ENCODE results near the gene SEC16A. TPM values are rescaled to one million over a fixed set of nuclear protein-coding genes. Genes with fewer than 3 reads are reported as not detected.

SEC16A gene
- total RNA-seq, 1 donor from 2014 or later: 85.0 TPM

DNA sequence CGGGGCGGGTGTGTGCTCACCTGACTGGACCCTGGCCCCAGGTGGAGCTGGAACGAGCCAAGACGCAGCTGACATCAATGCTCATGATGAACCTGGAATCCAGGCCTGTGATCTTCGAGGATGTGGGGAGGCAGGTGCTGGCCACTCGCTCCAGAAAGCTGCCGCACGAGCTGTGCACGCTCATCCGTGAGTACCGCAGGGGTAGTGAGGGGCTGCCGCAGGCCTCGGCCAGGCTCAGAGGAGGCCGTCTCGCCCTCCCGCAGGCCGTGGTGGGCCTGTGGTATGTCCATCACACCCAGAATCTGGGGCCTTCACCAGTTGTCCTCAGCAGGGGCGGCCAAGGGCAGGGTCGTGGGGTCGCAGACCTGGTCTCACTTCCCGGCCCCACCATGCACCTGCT is 61.0 kb downstream of the SEC16A start:
- Mint-ChIP-seq H3K4me3 (ENCODE audit: unreplicated experiment) (no peak overlapping the region), H3K4me1 (ENCODE audit: unreplicated experiment) (no peaks in the 10 kb centered on the region), H3K27me3 (ENCODE audit: unreplicated experiment) (no peaks in the 10 kb centered on the region), H3K36me3 (ENCODE audit: unreplicated experiment) (peaks cover 34% of the 10 kb centered on the region), H3K9me3 (ENCODE audit: unreplicated experiment) (no peaks in the 10 kb centered on the region), H3K27ac (ENCODE audit: unreplicated experiment) (no peak overlapping the region)
- TF ChIP-seq, protein P1, sequence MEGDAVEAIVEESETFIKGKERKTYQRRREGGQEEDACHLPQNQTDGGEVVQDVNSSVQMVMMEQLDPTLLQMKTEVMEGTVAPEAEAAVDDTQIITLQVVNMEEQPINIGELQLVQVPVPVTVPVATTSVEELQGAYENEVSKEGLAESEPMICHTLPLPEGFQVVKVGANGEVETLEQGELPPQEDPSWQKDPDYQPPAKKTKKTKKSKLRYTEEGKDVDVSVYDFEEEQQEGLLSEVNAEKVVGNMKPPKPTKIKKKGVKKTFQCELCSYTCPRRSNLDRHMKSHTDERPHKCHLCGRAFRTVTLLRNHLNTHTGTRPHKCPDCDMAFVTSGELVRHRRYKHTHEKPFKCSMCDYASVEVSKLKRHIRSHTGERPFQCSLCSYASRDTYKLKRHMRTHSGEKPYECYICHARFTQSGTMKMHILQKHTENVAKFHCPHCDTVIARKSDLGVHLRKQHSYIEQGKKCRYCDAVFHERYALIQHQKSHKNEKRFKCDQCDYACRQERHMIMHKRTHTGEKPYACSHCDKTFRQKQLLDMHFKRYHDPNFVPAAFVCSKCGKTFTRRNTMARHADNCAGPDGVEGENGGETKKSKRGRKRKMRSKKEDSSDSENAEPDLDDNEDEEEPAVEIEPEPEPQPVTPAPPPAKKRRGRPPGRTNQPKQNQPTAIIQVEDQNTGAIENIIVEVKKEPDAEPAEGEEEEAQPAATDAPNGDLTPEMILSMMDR (IDR thresholded peaks at IDR 0.05): no peak
- DNase-seq (ENCODE audit: extremely low spot score, unreplicated experiment): no peak

DNA sequence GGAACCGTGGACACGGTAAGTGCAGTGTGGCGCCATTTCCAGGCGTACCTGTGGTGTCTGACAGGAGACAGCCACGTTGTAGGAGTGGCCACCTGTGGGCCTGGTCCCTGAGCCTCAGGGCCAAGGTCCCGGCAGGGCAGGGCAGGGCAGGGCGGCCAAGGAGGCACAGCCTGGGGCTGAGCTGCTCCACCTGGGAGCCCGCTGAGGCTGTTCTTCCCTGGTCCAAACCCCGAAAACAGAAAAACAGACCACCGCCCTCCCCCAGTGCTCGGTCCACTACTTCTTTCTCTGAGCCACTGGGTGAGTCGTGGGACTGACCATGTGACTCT is 63.8 kb downstream of the SEC16A start:
- TF ChIP-seq, protein P1 (IDR thresholded peaks at IDR 0.05): no peak
- Mint-ChIP-seq H3K36me3 (ENCODE audit: unreplicated experiment) (peaks cover 39% of the 10 kb centered on the region), H3K4me1 (ENCODE audit: unreplicated experiment) (no peaks in the 10 kb centered on the region), H3K4me3 (ENCODE audit: unreplicated experiment) (no peak overlapping the region), H3K27ac (ENCODE audit: unreplicated experiment) (no peak overlapping the region), H3K9me3 (ENCODE audit: unreplicated experiment) (no peaks in the 10 kb centered on the region), H3K27me3 (ENCODE audit: unreplicated experiment) (no peaks in the 10 kb centered on the region)
- DNase-seq (ENCODE audit: extremely low spot score, unreplicated experiment): no peak

DNA sequence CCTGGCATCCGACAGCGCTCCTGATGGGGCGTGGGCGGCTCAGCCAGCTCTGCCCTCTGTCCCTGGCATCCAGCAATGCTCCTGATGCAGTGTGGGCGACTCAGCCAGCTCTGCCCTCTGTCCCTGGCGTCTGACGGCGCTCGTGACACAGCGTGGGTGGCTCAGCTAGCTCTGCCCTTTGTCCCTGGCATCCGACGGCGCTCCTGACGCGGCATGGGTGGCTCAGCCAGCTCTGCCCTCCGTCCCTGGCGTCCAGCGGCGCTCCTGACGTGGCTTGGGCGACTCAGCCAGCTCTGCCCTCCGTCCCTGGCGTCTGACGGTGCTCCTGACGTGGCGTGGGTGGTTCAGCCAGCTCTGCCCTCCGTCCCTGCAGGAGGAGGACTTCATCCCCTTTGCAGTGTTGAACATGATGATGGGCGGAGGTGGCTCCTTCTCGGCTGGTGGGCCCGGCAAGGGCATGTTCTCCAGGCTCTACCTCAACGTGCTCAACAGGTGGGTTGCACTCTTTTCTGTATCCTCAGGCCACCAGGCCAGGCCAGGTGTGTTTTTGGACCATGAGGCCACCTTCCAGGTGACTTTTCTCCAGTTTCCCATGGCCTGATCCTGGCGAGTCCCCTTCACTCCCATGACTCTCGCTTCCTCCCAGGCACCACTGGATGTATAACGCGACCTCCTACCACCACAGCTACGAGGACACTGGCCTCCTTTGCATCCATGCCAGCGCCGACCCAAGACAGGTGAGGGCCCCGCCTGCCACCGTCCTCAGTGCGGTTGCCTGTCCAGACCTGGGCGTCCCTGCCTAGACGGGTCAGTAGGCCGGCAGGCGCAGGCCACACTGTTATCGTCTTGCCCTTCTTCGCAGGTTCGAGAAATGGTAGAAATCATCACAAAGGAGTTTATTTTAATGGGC is 64.4 kb downstream of the SEC16A start:
- H3K4me1 Mint-ChIP-seq (ENCODE audit: unreplicated experiment): no peaks in the 10 kb centered on the region
- H3K4me3 Mint-ChIP-seq (ENCODE audit: unreplicated experiment): no peak overlapping the region
- H3K27ac Mint-ChIP-seq (ENCODE audit: unreplicated experiment): no peak overlapping the region
- H3K36me3 Mint-ChIP-seq (ENCODE audit: unreplicated experiment): peaks cover 40% of the 10 kb centered on the region
- DNase-seq (ENCODE audit: extremely low spot score, unreplicated experiment): no peak
- H3K9me3 Mint-ChIP-seq (ENCODE audit: unreplicated experiment): no peaks in the 10 kb centered on the region
- TF ChIP-seq, protein P1 (IDR thresholded peaks at IDR 0.05): no peak
- H3K27me3 Mint-ChIP-seq (ENCODE audit: unreplicated experiment): no peaks in the 10 kb centered on the region

DNA sequence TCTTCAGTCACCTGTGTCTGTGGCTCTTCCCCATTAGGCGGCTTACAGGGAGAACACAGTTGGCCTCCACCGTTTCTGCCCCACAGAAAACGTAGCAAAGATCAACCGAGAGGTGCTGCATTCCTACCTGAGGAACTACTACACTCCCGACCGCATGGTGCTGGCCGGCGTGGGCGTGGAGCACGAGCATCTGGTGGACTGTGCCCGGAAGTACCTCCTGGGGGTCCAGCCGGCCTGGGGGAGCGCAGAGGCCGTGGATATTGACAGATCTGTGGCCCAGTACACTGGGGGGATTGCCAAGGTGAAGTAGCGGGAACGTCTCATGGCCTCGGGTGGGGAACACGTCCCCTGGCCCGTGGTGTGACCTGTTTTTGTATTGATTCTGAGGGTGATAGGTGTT is 65.9 kb downstream of the SEC16A start:
- TF ChIP-seq, protein P1 (IDR thresholded peaks at IDR 0.05): no peak
- no peaks in the 10 kb centered on the region for H3K27me3 Mint-ChIP-seq (ENCODE audit: unreplicated experiment)
- no peak overlapping the region for H3K27ac Mint-ChIP-seq (ENCODE audit: unreplicated experiment)
- H3K9me3 Mint-ChIP-seq (ENCODE audit: unreplicated experiment): no peaks in the 10 kb centered on the region
- H3K36me3 Mint-ChIP-seq (ENCODE audit: unreplicated experiment): peaks cover 39% of the 10 kb centered on the region
- no peak overlapping the region for H3K4me3 Mint-ChIP-seq (ENCODE audit: unreplicated experiment)
- peaks cover 7% of the 10 kb centered on the region for H3K4me1 Mint-ChIP-seq (ENCODE audit: unreplicated experiment)
- DNase-seq (ENCODE audit: extremely low spot score, unreplicated experiment): no peak

DNA sequence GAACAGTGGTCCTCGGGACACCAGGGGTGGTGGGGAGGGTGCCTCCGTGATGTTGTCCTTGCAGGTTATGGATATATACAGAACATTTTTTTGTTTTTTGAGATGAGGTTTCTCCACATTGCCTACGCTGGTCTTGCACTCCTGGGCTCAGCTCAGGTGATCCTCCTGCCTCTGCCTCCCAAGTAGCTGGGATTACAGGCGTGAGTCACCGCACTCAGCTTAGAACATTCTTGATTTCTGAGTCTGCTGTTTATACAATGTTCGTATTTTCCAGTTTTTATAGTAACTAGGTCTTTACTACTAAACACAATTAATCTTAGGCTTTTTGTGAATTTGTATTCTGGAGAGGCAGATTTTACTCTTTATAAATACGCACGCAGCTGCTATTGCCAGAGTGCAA is 66.4 kb downstream of the SEC16A start:
- no peaks in the 10 kb centered on the region for H3K9me3 Mint-ChIP-seq (ENCODE audit: unreplicated experiment)
- TF ChIP-seq, protein P1 (IDR thresholded peaks at IDR 0.05): no peak
- DNase-seq (ENCODE audit: extremely low spot score, unreplicated experiment): no peak
- no peaks in the 10 kb centered on the region for H3K27me3 Mint-ChIP-seq (ENCODE audit: unreplicated experiment)
- no peak overlapping the region for H3K27ac Mint-ChIP-seq (ENCODE audit: unreplicated experiment)
- H3K4me3 Mint-ChIP-seq (ENCODE audit: unreplicated experiment): no peak overlapping the region
- peaks cover 39% of the 10 kb centered on the region for H3K36me3 Mint-ChIP-seq (ENCODE audit: unreplicated experiment)
- H3K4me1 Mint-ChIP-seq (ENCODE audit: unreplicated experiment): peaks cover 12% of the 10 kb centered on the region
